GM12878 (cell line): ENCODE measurements around the gene HENMT1. TPM values are rescaled to one million over a fixed set of nuclear protein-coding genes. Genes with fewer than 3 reads are reported as not detected.

ENCODE experiments used
- ATAC-seq: fragments of 200-7000 bp; cut with Tn5 transposase; 3 replicates; pipeline ENCODE4 v1.9.1; 2020; ENCODE audit warnings: mild to moderate bottlenecking, moderate library complexity
- BruUV-seq: library from RNA; stranded (reverse); fragments of 400-500 nt; replicated peaks from 2 replicates; lab custom pipeline; 2021; lab: Mats Ljungman, UMichigan
- CTCF ChIA-PET: fragments of 300-600 bp; sonication (Branson Sonifier 250); formaldehyde crosslinking; extraction: SDS; loops from one replicate; lab custom pipeline; 2021; ENCODE audit warnings: inconsistent platforms; lab: Yijun Ruan, JAX
- POLR2A ChIA-PET: fragments of 350-600 bp; formaldehyde crosslinking; extraction: SDS; loops from one replicate; lab custom pipeline; 2021; ENCODE audit warnings: inconsistent platforms; lab: Charles Lee
- RAD21 ChIA-PET: fragments of 300-600 bp; sonication (Branson Sonifier 250); formaldehyde crosslinking; loops from one replicate; lab custom pipeline; 2023; ENCODE audit warnings: antibody characterized with exemption; ENCODE audit not compliant: unreplicated experiment; lab: Charles Lee
- SMC1A ChIA-PET: fragments of 300-600 bp; sonication (Branson Sonifier 250); formaldehyde crosslinking; loops from one replicate; lab custom pipeline; 2023; ENCODE audit not compliant: unreplicated experiment, uncharacterized antibody; lab: Charles Lee
- DNase-seq: peaks from one replicate; pipeline ENCODE4 v3.0.0-alpha.2; 2011; ENCODE audit warnings: low read depth, low spot score
- FAIRE-seq: peaks from 3 replicates; lab custom pipeline; 2011; peaks lifted over from hg19 to GRCh38; lab: Jason Lieb, UNC
- H2AFZ ChIP-seq: 2 replicates; pipeline ENCODE4 v1.6.0; 2011; ENCODE audit warnings: low read depth, low read length, control low read depth; ENCODE audit not compliant: control insufficient read depth
- H3K27ac ChIP-seq: 2 replicates; pipeline ENCODE4 v1.5.1; 2011; ENCODE audit warnings: control low read depth; ENCODE audit not compliant: control insufficient read depth, insufficient read depth
- H3K27me3 ChIP-seq, 2 experiments: replicated peaks in 1 of 2; 2 replicates each; pipeline versions ENCODE4 v1.6.0 to v1.6.1; 2011; ENCODE audit warnings: low read length in 1 of 2; ENCODE audit not compliant: control insufficient read depth in 2 of 2, insufficient read depth in 2 of 2
- H3K36me3 ChIP-seq, 2 experiments: 2 replicates each; pipeline ENCODE4 v1.5.1; 2011; ENCODE audit warnings: low read length in 1 of 2; ENCODE audit not compliant: control insufficient read depth in 2 of 2, insufficient read depth in 2 of 2
- H3K4me1 ChIP-seq: 2 replicates; pipeline ENCODE4 v1.6.1; 2011; ENCODE audit warnings: mild to moderate bottlenecking, low read length, moderate library complexity, mixed read lengths; ENCODE audit not compliant: control insufficient read depth, insufficient read depth
- H3K4me2 ChIP-seq: 2 replicates; pipeline ENCODE4 v1.6.0; 2011; ENCODE audit warnings: control low read depth; ENCODE audit not compliant: control insufficient read depth, insufficient read depth
- H3K4me3 ChIP-seq: fragments of 200-600 bp; sonication (generic); 2 replicates; pipeline ENCODE4 v1.5.1; 2016
- H3K79me2 ChIP-seq: 2 replicates; pipeline ENCODE4 v1.6.0; 2011; ENCODE audit warnings: low read length; ENCODE audit not compliant: control insufficient read depth, insufficient read depth
- H3K9ac ChIP-seq: 2 replicates; pipeline ENCODE4 v1.8.0; 2011; ENCODE audit warnings: low read length, control low read depth, mixed read lengths; ENCODE audit not compliant: control insufficient read depth, insufficient read depth
- H3K9me3 ChIP-seq: replicated peaks from 3 replicates; pipeline ENCODE4 v1.5.1; 2011; ENCODE audit warnings: mild to moderate bottlenecking, low read length; ENCODE audit not compliant: control insufficient read depth, insufficient read depth
- H4K20me1 ChIP-seq: 2 replicates; pipeline ENCODE4 v1.6.0; 2011; ENCODE audit not compliant: control insufficient read depth, insufficient read depth
- CREM ChIP-seq: IDR thresholded peaks from 2 replicates; pipeline ENCODE4 v1.6.1; 2014; ENCODE audit warnings: antibody characterized with exemption, low read depth
- EZH2 ChIP-seq: IDR thresholded peaks from 2 replicates; pipeline ENCODE4 v1.6.1; 2012; ENCODE audit warnings: low read depth, mild to moderate bottlenecking, control low read depth, inconsistent platforms, low read length, borderline replicate concordance; ENCODE audit not compliant: control insufficient read depth
- MEF2A ChIP-seq: IDR thresholded peaks from 2 replicates; pipeline ENCODE4 v1.6.1; 2011; ENCODE audit warnings: low read depth, mild to moderate bottlenecking, low read length, moderate library complexity; ENCODE audit not compliant: insufficient read depth
- RAD21 ChIP-seq: IDR thresholded peaks from 2 replicates; pipeline ENCODE4 v1.6.1; 2011; ENCODE audit warnings: mild to moderate bottlenecking, low read depth, low read length, moderate library complexity; ENCODE audit not compliant: insufficient read depth
- RELA ChIP-seq: fragments of 450-650 bp; IDR thresholded peaks from 2 replicates; pipeline ENCODE4 v1.8.0; 2014; ENCODE audit warnings: borderline replicate concordance; ENCODE audit not compliant: partially characterized antibody
- ZNF622 ChIP-seq: fragments of 450-650 bp; IDR thresholded peaks from 2 replicates; pipeline ENCODE4 v1.6.1; 2017; ENCODE audit warnings: mild to moderate bottlenecking, inconsistent platforms
- WGBS: methylation state at CpG from one replicate; pipeline ENCODE4 v1.1.6; 2016; ENCODE audit warnings: low lambda C conversion rate; ENCODE audit not compliant: insufficient replicate concordance, insufficient coverage; ENCODE audit errors: missing lambda C conversion rate; 5-methylcytosine and 5-hydroxymethylcytosine counted together
- in situ Hi-C: fragments of 300-500 bp; cut with MboI; formaldehyde crosslinking; loops from 9 replicates; pipeline ENCODE4 v1.14.3; 2018; ENCODE audit warnings: mixed read lengths
- intact Hi-C: fragments of 100-400 bp; cut with micrococcal nuclease; formaldehyde crosslinking; loops from one replicate; pipeline ENCODE4 v1.14.2; 2022; ENCODE audit not compliant: unreplicated experiment
- polyA plus RNA-seq, 11 experiments: library from polyadenylated mRNA; depleted of rRNA in 4 of 11; unstranded in 6 of 11; stranded (reverse) in 5 of 11; fragments of >200 nt; fragmentation: Nextera tagmentation in 4 of 11; fragmentation: Illumina TruSeq in 1 of 11; extraction: Ambion mirVana in 4 of 11; extraction: Trizol in 1 of 11; gene quantifications; 1 replicate in 1 of 11; 2 replicates in 10 of 11; pipeline versions ENCODE4 v1.2.1 to v1.2.3, GENCODE V29; 2011 to 2016; ENCODE audit warnings: inconsistent platforms in 2 of 11, missing spikeins in 2 of 11, low read depth in 1 of 11
- total RNA-seq, 4 experiments: library from RNA; depleted of rRNA in 3 of 4; stranded (reverse); fragments of >200 nt in 3 of 4; fragmentation: Illumina TruSeq in 1 of 4; extraction: Trizol in 1 of 4; gene quantifications; 2 replicates each; pipeline versions ENCODE4 v1.2.1 to v1.2.3, GENCODE V29; 2013 to 2021

HENMT1 gene
- total and polyA plus RNA-seq, 10 of the 15 experiments (the other 5 are each of a cell fraction or from before 2014, with no cell fraction given): 4.4 to 15.6 (median 10.4) TPM

DNA sequence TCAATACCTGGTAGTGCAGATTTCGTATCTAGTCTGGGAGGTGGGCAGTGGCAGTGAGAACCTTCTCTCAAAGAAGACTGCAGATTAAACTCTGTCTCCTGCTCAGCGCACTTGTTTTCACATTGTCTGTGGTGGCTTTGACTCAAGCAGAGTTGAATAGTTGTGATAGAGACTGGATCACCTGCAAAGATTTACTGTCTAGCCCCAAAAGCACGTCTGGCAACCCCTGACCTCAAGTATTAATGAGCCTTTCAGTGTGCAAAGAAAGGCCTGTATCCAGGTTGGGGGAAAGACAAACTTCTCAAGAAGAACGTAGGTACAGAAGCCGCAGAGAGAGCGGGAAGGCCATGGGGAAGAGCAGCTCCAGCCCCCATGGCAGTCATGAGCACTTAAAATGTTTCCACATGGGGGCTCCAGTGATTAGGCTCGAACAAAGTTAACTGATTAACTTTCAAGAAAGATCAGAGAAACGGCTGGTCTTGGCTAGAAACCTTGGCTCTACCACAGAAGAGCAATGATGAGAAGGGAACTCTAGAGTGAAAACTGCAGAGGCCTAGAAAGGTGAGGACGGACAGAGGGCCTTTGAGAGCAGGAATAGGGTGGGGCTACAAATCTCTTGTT is 15.2 kb downstream of the HENMT1 start:
- Histone ChIP-seq H3K27me3 (no peaks in the 10 kb centered on the region), H3K79me2 (no peaks in the 10 kb centered on the region), H3K9me3 (no peaks in the 10 kb centered on the region), H3K4me3 (no peak overlapping the region), H3K36me3 (no peaks in the 10 kb centered on the region), H3K4me2 (no peak overlapping the region), H3K27ac (no peak overlapping the region), H3K4me1 (peaks cover 3% of the 10 kb centered on the region; the same call in 1 of the 2 replicates), H3K9ac (no peak overlapping the region), H2AFZ (no peak overlapping the region), H4K20me1 (no peaks in the 10 kb centered on the region)
- ATAC-seq (no peak), DNase-seq (no peak), FAIRE-seq (no peak)
- 51% methylated on average over 9 of the region's 9 CpGs for WGBS
- ChIA-PET SMC1A (interaction anchor here (1.1 to 3.0 kb wide), 4 partner anchors 10 to 133 kb away, joined by 3 to 60 read pairs (median 19); partner anchors contain the start of gene EEIG2), RAD21 (interaction anchor here (1.0 to 2.9 kb wide), 3 partner anchors 46 to 136 kb away, joined by 3 to 31 read pairs (median 4); partner anchors contain the start of genes EEIG2 and PRPF38B), CTCF (interaction anchor here (0.9 to 3.1 kb wide), 6 partner anchors 15 to 863 kb away, joined by 4 to 73 read pairs (median 8); no protein-coding TSS in a partner anchor), POLR2A (no interaction called here)
- in situ Hi-C loops: loop anchor here (5.0 kb wide), 1 partner anchor 78 kb away; no protein-coding TSS in a partner anchor
- intact Hi-C loops: no loop called here
- no TSS peak for BruUV-seq
- TF ChIP-seq EZH2: no peak
- 0 out of 2 replicates have a peak, but pooled peaks have one; percentile 10 for TF ChIP-seq RAD21

DNA sequence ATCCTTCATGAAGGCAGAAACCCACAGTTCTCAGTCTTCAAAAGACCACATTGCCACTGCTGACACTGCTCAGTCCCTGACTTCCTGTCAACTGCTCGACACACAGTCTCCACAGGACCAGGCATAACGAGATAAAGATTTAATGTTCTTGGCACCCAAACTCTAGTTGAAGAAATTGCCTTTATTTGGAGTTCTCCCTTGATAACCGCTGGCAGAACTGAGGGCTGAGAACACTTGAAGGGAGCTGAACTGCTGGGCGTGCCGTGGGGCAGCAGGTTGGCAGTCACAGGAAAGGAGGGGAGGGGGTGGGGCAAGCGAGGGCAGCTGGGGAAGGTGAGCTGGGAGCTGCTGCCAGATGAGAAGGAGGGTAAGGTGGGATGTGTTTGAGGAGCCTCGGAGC is 15.9 kb downstream of the HENMT1 start:
- no TSS peak for BruUV-seq
- peaks cover 3% of the 10 kb centered on the region; the same call in 1 of the 2 replicates for H3K4me1 ChIP-seq
- no peaks in the 10 kb centered on the region for H4K20me1 ChIP-seq
- POLR2A ChIA-PET: no interaction called here
- no peak overlapping the region for H3K4me3 ChIP-seq
- intact Hi-C loops (no loop called here), in situ Hi-C loops (loop anchor here (5.0 kb wide), 2 partner anchors 78 to 143 kb away; no protein-coding TSS in a partner anchor)
- H3K27ac ChIP-seq: no peak overlapping the region
- no peaks in the 10 kb centered on the region for H3K27me3 ChIP-seq
- FAIRE-seq (no peak), DNase-seq (no peak), ATAC-seq (no peak)
- RAD21 ChIA-PET: interaction anchor here (0.8 to 2.9 kb wide), 4 partner anchors 84 to 863 kb away, joined by 3 to 31 read pairs (median 16); partner anchors contain the start of gene EEIG2
- no peaks in the 10 kb centered on the region for H3K79me2 ChIP-seq
- H3K4me2 ChIP-seq: no peak overlapping the region
- SMC1A ChIA-PET: interaction anchor here (1.1 to 3.0 kb wide), 6 partner anchors 10 to 184 kb away, joined by 3 to 60 read pairs (median 6); partner anchors contain the start of gene EEIG2
- 72% methylated on average over 6 of the region's 7 CpGs for WGBS
- H3K9ac ChIP-seq: no peak overlapping the region
- no peaks in the 10 kb centered on the region for H3K36me3 ChIP-seq
- no peaks in the 10 kb centered on the region for H3K9me3 ChIP-seq
- no peak for TF ChIP-seq ZNF622
- TF ChIP-seq MEF2A: no peak
- no peak for TF ChIP-seq RELA
- no peak for TF ChIP-seq CREM
- no peak overlapping the region for H2AFZ ChIP-seq
- CTCF ChIA-PET: interaction anchor here (0.8 to 3.1 kb wide), 10 partner anchors 15 to 863 kb away, joined by 3 to 73 read pairs (median 10); partner anchors contain the start of gene EEIG2
